ENCODE measurements around the gene TMEM134.

TMEM134 gene

DNA sequence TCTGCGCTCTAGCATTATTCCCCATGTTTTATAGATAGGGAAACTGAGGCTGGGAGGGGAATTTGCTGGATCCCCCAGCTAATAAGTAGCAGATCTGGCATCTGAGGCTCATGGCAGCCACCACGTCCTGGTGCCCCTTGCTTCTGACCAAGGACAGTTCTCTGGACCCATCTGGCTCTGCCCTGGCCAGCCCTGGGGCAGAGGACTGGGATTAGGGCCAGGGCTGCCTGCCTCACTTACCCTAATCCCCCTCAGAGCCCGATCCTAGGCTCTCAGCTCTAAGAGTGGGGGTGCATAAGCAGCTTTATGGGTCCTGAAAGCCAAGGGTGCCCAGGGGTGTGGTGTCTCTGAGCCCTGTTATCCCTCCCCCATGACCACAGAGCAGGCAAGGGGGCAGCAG is 14.0 kb downstream of the TMEM134 start, which contains the start of gene CABP4:
Gene CABP4 (plus strand): TSS at position 301 of the 400 bp plus-strand sequence. CDS start 70 bp downstream, at position 371.
- DNase-seq: no peak

DNA sequence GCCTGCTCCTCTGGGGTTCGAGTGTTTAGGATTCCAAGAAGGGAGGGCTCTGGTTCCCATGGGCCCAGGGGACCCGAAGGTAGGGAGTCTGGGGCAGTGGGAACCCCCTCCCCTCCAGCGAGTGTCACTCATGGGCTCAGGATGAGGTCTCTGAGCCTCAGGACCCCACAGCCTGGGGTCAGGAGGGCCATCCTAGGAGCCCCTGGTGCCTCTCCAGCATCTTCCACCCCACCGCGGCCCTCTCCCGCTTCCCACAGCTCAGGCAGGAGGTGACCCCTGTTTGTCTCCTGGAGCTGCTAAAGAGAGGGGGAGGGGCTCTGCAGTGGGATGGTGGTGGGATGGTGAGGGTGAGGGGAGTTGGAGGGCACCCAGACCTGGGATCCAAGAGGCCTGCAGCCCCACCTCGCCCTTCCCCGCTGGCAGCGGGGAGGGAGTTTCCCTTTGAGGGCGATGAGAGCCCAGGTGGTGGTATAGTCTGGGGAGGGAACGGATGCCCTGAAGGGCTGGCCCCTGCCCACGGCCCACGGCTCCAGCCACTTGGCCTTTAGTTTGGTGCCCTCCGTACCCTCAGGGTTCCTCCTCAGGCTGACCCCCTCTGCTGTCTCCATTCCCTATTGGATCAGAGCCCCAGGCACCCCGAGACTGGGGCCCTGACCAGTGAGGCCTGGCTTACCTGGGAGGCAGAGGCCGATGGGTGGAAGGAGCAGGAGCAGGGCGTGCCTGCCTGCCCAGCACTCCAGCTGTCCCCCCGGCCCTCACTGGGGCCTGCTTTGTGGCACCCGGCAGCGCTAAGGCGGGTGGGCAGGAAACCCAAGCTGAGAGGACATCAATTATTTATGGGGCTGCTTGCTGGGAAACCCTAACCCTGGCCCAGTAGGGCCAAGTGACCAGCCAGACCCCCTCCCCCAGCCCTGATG is 15.0 kb downstream of the TMEM134 start:
- no peak for DNase-seq

DNA sequence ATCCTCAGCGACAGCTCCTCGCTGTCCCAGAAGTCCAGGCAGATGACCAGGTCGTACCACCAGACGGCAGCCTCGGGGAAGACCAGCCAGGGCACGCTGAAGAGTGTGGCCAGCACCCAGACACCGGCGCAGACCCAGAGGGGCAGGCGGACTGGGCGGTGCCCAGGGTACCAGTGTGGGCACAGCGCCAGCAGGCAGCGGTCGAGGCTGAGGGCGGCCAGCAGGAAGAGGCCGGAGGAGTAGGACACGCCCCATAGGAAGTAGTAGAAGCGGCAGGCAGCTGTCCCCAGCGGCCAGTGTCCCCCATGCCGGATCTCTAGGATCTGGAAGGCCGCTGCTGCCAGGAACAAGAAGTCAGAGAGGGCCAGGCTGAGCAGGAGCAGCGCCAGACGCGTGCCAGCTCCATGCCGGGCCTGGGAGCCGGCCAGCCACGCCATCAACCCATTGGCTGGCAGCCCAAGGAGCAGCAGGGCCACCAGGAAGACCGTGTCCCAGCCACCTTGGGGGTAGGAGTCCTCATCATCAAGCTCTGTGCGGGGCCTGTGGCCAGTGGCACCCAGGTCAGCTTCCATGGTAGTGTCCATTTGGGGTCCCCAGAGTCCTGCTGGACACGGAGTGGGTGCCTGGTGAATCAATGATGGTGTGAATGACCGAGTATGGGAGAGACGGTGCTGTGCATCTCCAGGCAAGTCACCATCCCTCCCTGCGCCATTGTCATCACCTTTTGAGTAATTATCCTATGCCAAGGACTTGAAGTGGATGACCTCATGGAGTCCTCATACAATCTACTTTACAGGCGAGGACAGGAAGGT is 16.7 kb downstream of the TMEM134 start, which contains the start of gene GPR152:
Gene GPR152 (minus strand): TSS at position 589 of the 812 bp plus-strand sequence. CDS start 5 bp downstream, at position 584.
- DNase-seq: no peak

DNA sequence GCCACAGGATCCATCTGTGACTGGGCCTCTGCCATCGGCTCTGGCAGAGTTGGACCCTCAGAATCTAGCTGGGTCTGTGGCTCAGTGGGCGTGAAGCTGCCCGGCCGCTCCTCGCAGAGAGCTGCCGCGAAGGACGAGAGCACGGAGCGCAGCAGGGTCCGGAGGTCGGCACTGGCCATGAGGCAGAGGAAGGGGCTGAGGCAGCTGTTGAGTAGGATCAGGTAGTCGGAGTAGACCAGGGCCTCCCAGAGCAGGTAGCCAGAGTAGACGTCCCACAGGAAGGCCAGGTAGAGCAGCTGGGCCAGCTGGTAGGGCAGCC is 17.4 kb downstream of the TMEM134 start:
- DNase-seq: no peak

DNA sequence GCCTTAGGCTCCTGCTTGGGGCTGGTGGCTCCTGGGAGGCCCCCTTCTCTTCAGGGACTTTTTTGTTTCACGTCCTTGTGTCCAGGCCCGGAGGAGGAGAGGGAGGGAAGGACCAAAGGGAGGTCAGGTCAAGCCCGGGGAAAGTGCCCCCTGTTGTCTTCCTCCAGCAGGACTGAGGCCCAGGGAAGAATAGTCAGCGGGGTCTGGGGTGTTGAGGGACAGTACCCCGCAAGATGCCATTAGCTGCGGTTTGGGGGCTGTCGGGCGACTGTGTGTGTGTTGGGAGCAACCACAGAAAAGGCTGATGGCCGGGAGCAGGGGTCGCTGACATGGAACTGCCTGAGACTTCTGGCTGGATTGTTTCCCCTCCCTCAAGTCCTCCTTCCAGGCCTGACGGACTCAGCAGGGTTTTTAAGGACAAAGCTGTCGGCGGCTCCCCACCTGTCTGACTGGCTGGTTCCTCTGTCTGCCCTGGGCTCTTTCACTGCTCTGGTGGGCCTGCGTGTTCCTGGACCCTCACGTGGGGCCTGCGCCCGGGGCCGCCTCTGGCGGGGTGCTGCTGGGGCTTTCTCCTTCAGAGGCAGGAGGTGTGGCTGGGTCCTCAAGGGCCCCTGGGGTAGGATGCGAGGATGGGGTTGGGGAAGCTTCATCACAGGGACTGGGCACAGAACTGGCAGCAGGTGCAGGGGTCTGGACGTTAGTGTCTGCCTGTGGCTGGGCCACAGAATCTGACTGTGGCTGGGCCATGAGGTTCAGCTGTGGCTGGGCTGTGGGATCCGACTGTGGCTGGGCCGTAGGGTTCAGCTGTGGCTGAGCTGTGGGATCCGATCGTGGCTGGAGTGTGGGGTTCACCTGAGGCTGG is 18.0 kb downstream of the TMEM134 start:
- DNase-seq: no peak

DNA sequence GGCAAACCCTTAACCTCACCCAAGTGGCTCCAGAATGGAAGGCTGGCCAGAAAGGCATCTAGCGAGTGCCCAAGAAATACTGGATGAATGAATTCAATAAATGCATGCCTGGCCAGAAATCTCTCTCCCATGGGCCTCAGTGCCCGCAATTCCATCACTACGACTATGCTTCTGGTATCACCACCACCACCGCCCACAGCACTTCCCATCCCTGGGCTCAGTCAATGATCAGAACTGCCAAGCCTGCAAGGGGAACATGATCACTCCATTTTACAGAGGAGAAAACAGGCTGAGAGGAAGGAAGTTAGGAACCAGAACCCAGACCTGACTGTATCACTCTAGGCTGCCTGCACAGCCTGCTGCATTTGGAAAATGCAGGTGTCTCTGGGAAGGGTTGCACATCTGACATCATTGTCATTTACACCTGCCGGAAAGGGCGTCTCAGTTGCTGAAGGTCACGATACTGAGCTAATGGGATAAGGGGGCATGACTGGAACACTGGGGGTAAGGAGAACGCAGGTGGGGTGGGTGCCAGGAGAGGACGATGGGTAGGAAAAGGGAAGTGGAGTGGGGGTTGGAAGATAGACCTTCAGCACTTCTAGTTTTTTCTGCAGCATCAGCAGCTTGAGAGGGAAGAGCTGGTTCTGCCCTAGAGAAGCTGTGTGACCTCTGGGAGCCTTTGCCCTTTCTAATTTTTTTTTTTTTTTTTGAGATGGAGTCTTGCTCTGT is 19.8 kb downstream of the TMEM134 start:
- DNase-seq: no peak

DNA sequence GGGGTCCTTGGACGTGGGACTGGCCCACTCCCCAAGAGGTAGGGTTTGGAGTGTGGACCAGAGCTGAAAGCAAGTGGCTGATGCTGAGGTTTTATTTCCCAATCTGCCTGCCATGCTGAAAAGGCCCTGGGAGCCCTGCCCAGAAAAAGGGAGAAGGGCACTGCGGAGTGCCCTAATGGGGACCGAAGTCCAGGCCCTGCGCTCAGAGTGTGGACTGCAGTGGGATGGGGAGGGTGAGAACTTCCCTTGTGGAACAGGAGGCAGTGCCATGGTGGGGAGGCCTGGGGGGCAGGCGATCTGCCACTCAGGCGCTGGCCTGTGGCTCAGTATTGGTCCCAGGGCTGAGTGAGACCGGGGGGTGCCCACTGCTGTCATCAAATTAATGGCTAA is 20.8 kb downstream of the TMEM134 start:
- DNase-seq: no peak

DNA sequence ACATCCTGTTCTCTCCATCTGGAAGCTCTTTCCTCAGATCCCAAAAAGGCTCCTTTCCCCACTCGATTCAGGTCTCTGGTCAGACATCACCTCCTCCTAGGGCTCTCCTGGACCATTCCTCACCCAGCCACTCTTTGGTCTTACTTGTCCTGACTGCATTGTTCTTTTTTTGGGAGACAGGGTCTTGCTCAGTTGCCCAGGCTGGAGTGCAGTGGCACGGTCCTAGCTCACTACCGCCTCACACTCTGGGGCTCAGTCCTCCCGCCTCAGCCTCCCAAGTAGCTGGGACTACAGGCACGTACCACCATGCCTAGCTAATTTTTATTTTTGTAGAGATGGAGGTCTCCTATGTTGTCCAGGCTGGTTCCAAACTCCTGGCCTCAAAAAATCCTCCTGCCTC is 23.5 kb downstream of the TMEM134 start:
- no peak for DNase-seq

DNA sequence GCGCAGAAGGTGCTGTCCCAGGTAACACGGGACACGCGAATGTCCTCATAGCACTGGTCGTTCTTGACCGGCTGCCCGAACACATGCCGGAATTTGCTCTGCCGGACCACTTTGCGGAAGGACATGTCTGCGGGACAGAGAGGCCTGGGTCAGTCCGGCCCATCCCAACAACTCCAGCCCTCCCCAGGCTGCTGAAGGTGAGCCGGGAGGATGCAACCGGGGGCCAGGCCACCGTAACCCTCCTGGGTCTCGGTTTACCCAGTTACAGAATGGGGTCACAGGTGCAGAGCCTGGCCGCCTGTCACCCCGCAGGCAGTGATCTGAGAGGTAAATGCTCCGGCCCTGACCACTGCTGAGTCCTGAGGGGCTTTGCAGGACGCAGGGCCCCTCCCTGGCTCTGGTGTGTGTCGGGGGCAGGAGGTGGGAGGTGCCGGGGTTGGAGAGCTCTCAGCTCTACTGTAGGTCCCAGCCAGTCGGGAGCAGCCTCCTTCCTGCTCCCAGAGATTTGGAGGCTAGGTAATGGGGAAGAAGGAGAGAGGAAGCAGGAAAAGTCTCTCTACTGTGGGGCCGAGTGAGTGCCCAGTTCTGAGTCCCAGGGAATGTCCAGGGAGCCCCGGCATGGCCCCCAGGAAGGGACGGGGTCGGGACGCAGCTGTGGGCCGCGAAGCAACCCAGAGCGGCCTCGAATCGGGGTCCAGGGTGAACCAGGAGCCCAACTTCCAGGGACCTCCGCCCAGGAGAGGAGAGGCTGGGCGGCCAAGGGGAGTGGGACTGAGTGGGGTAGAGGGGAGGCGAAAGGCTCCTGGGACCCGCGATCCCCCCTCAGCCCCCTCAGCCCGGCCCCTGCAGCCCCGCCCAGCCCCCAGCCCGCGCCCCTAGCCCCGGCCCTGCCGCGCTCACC is 26.3 kb downstream of the TMEM134 start:
- DNase-seq: no peak

DNA sequence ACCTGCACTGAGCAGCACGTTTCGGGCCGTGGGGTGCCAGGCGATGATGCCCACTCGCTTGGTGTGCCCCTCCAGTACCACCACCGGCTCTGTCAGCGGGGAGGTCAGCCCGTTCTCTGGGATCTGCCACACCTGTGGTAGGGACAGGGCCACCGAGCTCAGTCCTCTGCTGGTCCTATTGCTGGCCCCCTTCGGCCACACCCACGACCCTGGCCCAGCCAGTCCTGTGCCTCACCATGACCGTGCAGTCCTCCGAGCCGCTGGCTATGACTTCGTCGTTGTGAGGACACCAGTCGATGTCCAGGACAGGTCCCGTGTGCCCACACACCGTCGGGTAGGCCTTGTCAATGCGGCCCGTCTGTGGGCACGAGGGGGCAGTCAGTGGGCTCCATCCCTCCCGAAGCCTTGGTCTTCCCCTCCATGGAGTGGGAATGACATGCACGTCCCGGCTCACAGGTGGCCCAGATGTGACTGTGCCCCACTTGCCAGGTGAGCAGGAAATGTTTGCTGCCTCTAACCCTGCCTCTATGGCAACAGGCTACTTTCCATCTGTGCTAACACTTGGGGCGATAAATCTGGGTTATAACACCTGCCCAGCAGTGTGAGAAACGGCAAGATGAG is 27.2 kb downstream of the TMEM134 start:
- DNase-seq: no peak

DNA sequence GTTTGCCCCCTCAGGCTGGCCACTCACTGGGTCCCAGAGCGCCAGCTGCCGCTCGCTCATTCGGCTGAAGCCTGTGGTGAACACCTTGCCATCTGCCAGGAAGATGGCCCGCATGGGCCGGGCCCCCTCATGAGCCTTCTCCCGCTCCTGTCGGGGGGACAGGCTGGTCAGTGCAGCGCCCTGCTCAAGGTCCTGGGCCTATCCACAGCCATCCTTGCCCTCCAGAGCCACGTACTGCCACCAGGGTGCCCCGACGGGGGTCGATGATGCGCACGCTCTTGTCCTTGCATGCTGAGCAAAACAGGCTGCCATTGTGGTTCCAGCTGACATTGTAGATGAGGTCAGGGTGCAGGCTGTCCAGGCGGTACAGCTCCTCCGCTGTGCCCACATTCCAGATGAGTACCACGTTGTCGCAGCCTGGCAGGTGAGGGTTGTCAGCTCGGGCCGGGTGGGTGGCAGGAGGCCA is 27.9 kb downstream of the TMEM134 start:
- DNase-seq: no peak

DNA sequence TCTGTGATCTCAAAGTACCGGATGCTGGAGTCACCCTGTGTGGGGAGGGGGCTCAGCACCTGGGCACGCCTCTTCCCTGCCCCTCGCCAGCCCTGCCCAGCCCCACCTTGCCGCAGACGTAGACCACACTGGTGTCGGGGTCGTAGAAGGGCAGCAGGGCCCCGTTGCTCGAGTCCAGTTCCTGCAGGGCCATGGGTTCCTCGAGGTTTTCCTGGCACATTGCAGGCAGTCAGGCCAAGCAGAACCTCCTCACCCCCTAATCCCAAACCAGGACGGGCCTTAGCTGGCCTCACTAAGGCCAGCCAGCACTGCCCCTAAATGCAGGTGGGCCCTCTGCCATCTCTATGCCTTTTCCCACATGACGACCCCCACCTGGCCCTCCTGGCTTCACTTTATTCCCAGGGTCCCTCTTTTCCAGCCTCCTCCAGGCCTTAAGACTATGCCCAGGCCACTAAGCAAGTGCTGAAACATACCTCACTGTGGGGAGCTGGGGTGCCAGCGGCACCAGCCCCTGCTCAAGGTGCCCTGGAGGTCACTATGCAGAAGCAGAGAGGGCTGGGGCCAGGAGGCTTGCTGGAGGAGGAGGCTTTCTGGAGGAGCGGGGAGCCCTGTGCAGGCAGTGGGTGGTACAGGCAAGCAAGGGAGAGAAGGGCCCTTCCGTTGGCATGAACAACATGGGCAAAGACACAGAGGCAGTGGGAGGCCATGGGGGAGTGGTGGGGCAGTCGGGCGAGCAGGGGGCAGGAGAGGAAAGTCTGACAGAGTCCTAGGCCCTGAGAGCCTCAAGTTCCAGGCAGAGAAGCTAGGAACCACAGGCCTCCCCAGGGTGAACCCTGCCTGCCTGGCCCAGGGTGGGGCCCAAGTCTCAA is 28.6 kb downstream of the TMEM134 start:
- DNase-seq: no peak

DNA sequence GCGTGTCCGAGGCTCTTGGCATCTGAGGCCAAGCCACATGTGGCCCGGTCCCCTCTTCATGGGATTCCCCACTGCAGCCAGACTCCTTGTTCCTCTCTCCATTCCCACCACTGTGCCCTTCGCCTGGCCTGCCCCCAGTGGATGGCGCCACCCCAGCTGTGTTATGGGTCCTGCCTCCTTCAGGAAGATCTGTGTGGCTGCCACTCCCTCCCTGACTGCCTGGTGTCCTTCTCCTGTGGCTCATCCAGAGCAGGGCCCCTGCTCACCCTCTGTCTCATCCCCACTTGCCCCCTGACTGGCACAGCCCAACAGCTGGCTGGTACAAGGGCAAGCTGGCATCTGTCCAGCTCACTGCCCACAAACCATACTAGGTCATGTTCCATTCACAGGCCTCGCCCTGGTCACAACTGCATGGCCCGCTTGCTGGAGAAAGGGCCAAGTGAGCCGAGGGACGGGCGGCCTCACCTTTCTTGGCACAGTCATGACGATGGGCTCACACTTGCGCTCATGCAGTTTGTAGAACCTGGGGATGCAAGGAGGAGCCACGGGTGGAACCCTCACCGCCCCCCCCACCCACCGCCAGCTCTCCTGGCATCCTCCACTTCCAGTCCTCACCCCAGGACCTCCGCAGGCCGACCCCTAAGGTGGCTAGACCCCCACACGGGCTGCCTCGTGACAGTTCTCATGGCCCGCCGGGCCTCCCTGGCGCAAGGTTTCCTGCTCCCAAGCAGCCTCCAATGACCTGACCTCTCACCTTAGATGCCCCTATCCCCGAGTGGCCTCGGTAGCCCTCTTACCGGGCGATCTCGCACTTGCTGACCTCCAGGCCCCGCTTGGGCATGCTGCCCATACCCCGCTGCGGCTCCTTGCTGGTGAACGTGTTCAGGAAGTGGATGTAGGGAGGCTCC is 29.5 kb downstream of the TMEM134 start:
- DNase-seq: peak; percentile 67

DNA sequence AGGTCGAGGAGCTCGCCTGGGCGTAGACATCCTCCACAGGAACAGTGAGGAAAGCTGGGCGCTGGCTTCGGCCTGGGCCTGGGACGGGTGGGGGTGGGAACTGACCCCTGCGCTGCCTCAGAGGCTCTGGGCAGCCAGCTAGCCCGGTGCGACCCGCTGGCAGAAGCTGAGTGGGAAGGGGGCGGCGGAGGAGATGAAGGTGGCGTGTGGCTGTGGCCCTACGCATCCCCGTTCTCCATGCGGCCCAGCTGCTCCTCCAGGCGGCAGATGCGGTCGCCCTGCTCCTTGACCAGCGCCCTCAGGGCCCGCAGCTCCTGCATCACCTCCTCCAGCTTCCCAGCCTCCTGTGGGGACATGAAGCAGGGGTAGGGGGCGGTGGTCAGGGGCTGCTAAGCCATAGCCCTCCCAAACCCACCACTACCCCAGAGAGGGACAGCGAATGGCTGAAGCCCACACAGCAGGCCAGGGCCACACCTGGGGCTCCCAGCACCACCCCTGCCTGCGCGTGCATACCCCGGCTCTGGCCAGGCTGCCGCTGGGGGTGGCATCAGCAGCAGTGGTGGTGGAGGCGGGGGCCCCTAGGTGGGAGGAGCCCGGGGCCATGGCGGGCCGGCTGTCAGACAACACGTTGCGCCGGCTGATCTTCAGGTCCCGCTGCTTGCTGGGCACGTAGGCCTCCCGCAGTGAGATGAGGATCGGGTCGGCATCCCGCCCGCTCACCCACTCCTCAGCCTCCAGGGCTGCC is 30.7 kb downstream of the TMEM134 start:
- peak; percentile 88 for DNase-seq

DNA sequence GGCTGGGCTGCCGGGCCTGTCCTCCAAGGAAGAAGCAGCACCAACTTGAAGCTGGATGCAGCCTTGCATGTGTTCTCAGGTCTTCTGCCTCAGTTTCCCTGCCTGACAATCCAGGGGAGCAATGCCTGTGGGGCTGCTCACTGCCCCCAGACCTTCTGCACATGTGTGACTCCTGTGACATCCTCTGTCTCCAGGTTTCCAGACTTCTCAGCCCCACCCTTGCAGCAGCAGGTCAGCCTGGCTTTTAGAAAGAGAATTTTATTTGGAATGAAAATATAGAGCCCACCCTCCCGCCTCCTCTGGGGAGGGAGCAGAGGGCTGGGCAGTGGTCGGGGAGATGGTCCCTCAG is 31.3 kb downstream of the TMEM134 start:
- no peak for DNase-seq

DNA sequence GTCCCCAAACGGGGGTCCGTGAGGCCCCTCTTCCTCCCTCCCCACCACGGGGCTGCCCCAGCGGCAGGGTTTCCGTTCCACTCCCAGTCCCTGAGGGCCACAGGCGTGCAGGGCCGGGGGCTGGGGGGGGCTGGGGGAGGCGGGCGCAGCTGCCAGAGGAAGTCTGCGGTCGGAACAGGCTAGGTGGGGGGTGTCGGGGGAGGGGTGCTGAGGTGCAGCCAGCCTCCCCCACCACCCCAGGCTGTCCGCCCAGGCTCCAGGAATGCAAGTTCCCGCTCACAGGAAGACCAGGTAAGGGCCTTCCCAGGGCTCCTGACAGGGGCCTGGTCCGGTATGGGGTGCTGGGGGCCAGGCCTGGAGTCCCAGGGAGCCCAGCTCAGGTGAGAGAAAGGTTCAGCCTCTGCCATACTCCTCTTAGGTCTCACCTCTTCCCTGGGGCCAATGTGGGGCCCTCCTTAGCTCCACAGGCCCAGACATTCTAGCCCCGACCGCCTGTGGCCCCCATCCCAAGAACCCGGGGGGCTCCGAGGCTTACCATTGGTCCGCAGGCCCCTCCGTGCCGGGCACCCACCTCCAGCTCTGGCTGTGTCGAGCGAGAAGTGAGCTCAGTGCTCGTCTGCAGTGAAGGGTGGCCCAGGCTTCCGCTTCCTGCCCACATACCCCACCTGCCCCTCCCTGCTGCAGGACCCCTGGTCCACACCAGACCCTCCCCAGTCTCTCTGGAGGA is 31.8 kb downstream of the TMEM134 start, which contains the start of gene PTPRCAP:
Gene PTPRCAP (minus strand): TSS at position 601 of the 727 bp plus-strand sequence. CDS start 63 bp downstream, at position 538.
- DNase-seq: peak; percentile 78

Data from stimulated activated CD8-positive, alpha-beta memory T cell treated with anti-CD3 and anti-CD28 coated beads, Interleukin-4, amount 100 ng/mL, for 48 hours (primary cell).